ENCODE measurements around the gene TEAD1. TPM values are rescaled to one million over a fixed set of nuclear protein-coding genes. Genes with fewer than 3 reads are reported as not detected.

The TEAD1 gene
- total and polyA plus RNA-seq, 9 of the 15 experiments (the other 6 are each of a cell fraction or from before 2014, with no cell fraction given), result 1.7 to 17.7 (median 10.8) TPM

- TF ChIP-seq E2F8 (IDR thresholded peaks at IDR 0.05; ENCODE audit: low read depth, partially characterized antibody) (no peak), BRD9 (IDR thresholded peaks at IDR 0.05; ENCODE audit: low read depth, partially characterized antibody) (no peak), HSF4 (CRISPR knock-in tag; IDR thresholded peaks at IDR 0.05; ENCODE audit: borderline replicate concordance) (no peak), SMC3 (conservative IDR thresholded peaks at IDR 0.05; ENCODE audit: insufficient read depth, low read depth, low read length) (no peak), ZNF324 (CRISPR knock-in tag; IDR thresholded peaks at IDR 0.05) (no peak), ZNF134 (CRISPR knock-in tag; conservative IDR thresholded peaks at IDR 0.05) (no peak), PTBP1 (IDR thresholded peaks at IDR 0.05; ENCODE audit: low read depth, low read length) (no peak), ZNF274 (IDR thresholded peaks at IDR 0.05; ENCODE audit: borderline replicate concordance, low read depth, low read length) (no peak), ZNF696 (CRISPR knock-in tag; conservative IDR thresholded peaks at IDR 0.05) (no peak), RAD51 (IDR thresholded peaks at IDR 0.05; ENCODE audit: borderline replicate concordance, low read depth) (no peak), ZNF668 (CRISPR knock-in tag; IDR thresholded peaks at IDR 0.05) (no peak), CBX5 (IDR thresholded peaks at IDR 0.05; ENCODE audit: borderline replicate concordance, low read depth) (no peak), YBX1 (IDR thresholded peaks at IDR 0.05) (no peak), TCFL5 (CRISPR knock-in tag; conservative IDR thresholded peaks at IDR 0.05) (no peak), MBD1 (CRISPR knock-in tag; IDR thresholded peaks at IDR 0.05) (no peak), PREB (CRISPR knock-in tag; IDR thresholded peaks at IDR 0.05) (no peak), BMI1 (IDR thresholded peaks at IDR 0.05; ENCODE audit: low read length) (no peak), ZNF347 (CRISPR knock-in tag; IDR thresholded peaks at IDR 0.05; ENCODE audit: low read depth) (no peak), BHLHE40 (IDR thresholded peaks at IDR 0.05; ENCODE audit: low read length) (no peak), DIDO1 (tag; IDR thresholded peaks at IDR 0.05; ENCODE audit: low read depth) (no peak), GMEB1 (CRISPR knock-in tag; IDR thresholded peaks at IDR 0.05) (no peak), HDAC8 (tag; IDR thresholded peaks at IDR 0.05) (no peak)
Measured at GRCh38 chr11:12842933-12843636, 168.9 kb downstream of the TEAD1 start (continued).
